Erythroblast (primary cell): ENCODE data around the gene EFCAB13.

ENCODE experiments used
- GATA1 ChIP-seq: IDR thresholded peaks from 2 replicates; pipeline ENCODE4 v1.6.1; 2011; ENCODE audit warnings: low read depth, mild to moderate bottlenecking, control low read depth, low read length, moderate library complexity
- POLR2A ChIP-seq: IDR thresholded peaks from 2 replicates; pipeline ENCODE4 v1.6.1; 2011; ENCODE audit warnings: mild to moderate bottlenecking, low read length

DNA sequence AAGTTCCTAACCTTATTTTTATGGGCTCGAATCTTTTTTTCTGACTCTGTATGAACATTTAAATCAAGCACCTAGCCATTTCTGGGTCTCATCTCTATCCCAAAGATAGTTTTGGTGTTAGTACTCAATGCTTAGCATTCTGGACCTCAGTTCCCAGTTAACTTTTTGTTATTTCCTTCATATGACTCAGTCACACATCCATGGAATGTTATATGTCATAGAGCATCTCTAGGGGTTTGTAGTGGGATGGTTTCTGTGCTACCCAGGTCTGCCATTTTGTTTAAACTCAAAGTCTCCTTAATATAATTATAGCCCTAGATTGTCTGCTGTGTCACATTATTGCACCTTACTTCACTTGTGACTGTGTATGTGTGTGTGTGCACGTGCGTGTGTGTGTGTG lies 90.1 kb downstream of the EFCAB13 start:
- TF ChIP-seq POLR2A (no peak), GATA1 (no peak)
